GM19023 (cell line): Measurements from ENCODE around the gene RXRB.
"Not testable (repeated sequence)": the region's sequence is repeated elsewhere in the genome, so short reads cannot be mapped to it uniquely, and the experiment has no call there.

Source experiments
- ATAC-seq: cut with Tn5 transposase; IDR thresholded peaks from one replicate; pipeline ENCODE4 v1.9.1; 2021; ENCODE audit warnings: mild to moderate bottlenecking, moderate library complexity; ENCODE audit not compliant: unreplicated experiment

RXRB gene

GRCh38 chr6:33164665-33165373 lies 35.6 kb downstream of the RXRB start:
- ATAC-seq = no peak

GRCh38 chr6:33164176-33164575 lies 36.3 kb downstream of the RXRB start:
- no peak for ATAC-seq

- ATAC-seq = no peak
Measured at GRCh38 chr6:33163540-33163939, 36.9 kb downstream of the RXRB start.

- no peak for ATAC-seq
Measured at GRCh38 chr6:33161354-33162331, 38.8 kb downstream of the RXRB start.

- ATAC-seq = no peak
Measured at GRCh38 chr6:33160728-33161344, 39.6 kb downstream of the RXRB start.

GRCh38 chr6:33160096-33160495 lies 40.4 kb downstream of the RXRB start:
- ATAC-seq = no peak

- ATAC-seq = no peak
Measured at GRCh38 chr6:33156964-33157363, 43.5 kb downstream of the RXRB start.

GRCh38 chr6:33156561-33156960 lies 43.9 kb downstream of the RXRB start:
- no peak for ATAC-seq

GRCh38 chr6:33154349-33154748 lies 46.1 kb downstream of the RXRB start:
- ATAC-seq = no peak

- no peak for ATAC-seq
Measured at GRCh38 chr6:33151050-33151449, 49.4 kb downstream of the RXRB start.

- not testable (repeated sequence) for ATAC-seq
Measured at GRCh38 chr6:33150560-33150959, 49.9 kb downstream of the RXRB start.

GRCh38 chr6:33147807-33148666 lies 52.4 kb downstream of the RXRB start:
- no peak for ATAC-seq

GRCh38 chr6:33144373-33144772 lies 56.1 kb downstream of the RXRB start:
- no peak for ATAC-seq
